ENCODE measurements around the gene PRKAG2. TPM values are rescaled to one million over a fixed set of nuclear protein-coding genes. Genes with fewer than 3 reads are reported as not detected.

The PRKAG2 gene
- total and polyA plus RNA-seq, 10 donors: 15.8 to 50.9 (median 32.8) TPM

GRCh38 chr7:151745706-151746105 is 131.2 kb downstream of the PRKAG2 start:
- Histone ChIP-seq H3K27ac (no peak overlapping the region), H3K4me1 (peaks cover 14 to 44% (median 28%) of the 10 kb centered on the region in 6 donors), H3K4me3 (no peak overlapping the region), H3K9me3 (no peaks in the 10 kb centered on the region), H3K36me3 (peaks cover 0 to 15% (median 0%) of the 10 kb centered on the region in 6 donors), H3K27me3 (replicated peaks in 1 of 7) (no peaks in the 10 kb centered on the region)
- intact Hi-C loops (cut with DNase I; ENCODE audit: low total_unique reads): no loop called here
- WGBS, 5 donors: 84 to 91% (median 88%) methylated on average over 11 of the region's 11 CpGs
- TF ChIP-seq POLR2A (IDR thresholded peaks at IDR 0.05): no peak
- no peak for TF ChIP-seq POLR2AphosphoS5 (IDR thresholded peaks at IDR 0.05)
- TF ChIP-seq CTCF (IDR thresholded peaks at IDR 0.05 in 8 of 11, conservative IDR thresholded peaks at IDR 0.05 in 3 of 11): no peak
- DNase-seq: no peak

GRCh38 chr7:151744656-151745638 is 132.0 kb downstream of the PRKAG2 start:
- Histone ChIP-seq H3K4me3 (no peak overlapping the region), H3K9me3 (no peaks in the 10 kb centered on the region), H3K36me3 (peaks cover 0 to 15% (median 0%) of the 10 kb centered on the region in 6 donors), H3K27ac (no peak overlapping the region), H3K27me3 (replicated peaks in 1 of 7) (no peaks in the 10 kb centered on the region), H3K4me1 (peaks cover 14 to 44% (median 28%) of the 10 kb centered on the region in 6 donors)
- TF ChIP-seq POLR2AphosphoS5 (IDR thresholded peaks at IDR 0.05): peak; percentile 42 to 70 (median 57)
- TF ChIP-seq POLR2A (IDR thresholded peaks at IDR 0.05): no peak
- TF ChIP-seq CTCF (IDR thresholded peaks at IDR 0.05 in 8 of 11, conservative IDR thresholded peaks at IDR 0.05 in 3 of 11): peak in 6 of 11 experiments; percentile 18 to 36 (median 24)
- DNase-seq: no peak
- WGBS, 5 donors: 59 to 81% (median 70%) methylated on average over 27 to 33 of the region's 33 CpGs
- intact Hi-C loops (cut with DNase I; ENCODE audit: low total_unique reads): no loop called here

GRCh38 chr7:151744051-151744580 is 132.8 kb downstream of the PRKAG2 start:
- Histone ChIP-seq H3K9me3 (no peaks in the 10 kb centered on the region), H3K4me1 (peaks cover 14 to 44% (median 28%) of the 10 kb centered on the region in 6 donors), H3K27ac (peak overlapping the region in 2 of 8 donors; percentile 54 to 60), H3K36me3 (peaks cover 0 to 15% (median 0%) of the 10 kb centered on the region in 6 donors), H3K27me3 (replicated peaks in 1 of 7) (no peaks in the 10 kb centered on the region), H3K4me3 (no peak overlapping the region)
- intact Hi-C loops (cut with DNase I; ENCODE audit: low total_unique reads): no loop called here
- WGBS, 5 donors: 70 to 80% (median 74%) methylated on average over 11 to 18 of the region's 18 CpGs
- TF ChIP-seq POLR2A (IDR thresholded peaks at IDR 0.05) (no peak), CTCF (IDR thresholded peaks at IDR 0.05 in 8 of 11, conservative IDR thresholded peaks at IDR 0.05 in 3 of 11) (no peak), POLR2AphosphoS5 (IDR thresholded peaks at IDR 0.05) (no peak)
- no peak for DNase-seq
